GM12878 (cell line): ENCODE results near the gene SLC39A6. TPM values are rescaled to one million over a fixed set of nuclear protein-coding genes. Genes with fewer than 3 reads are reported as not detected.

Experiments used
- ATAC-seq: fragments of 200-7000 bp; cut with Tn5 transposase; 3 replicates; pipeline ENCODE4 v1.9.1; 2020; ENCODE audit warnings: mild to moderate bottlenecking, moderate library complexity
- BruUV-seq: library from RNA; stranded (reverse); fragments of 400-500 nt; replicated peaks from 2 replicates; lab custom pipeline; 2021; lab: Mats Ljungman, UMichigan
- CTCF ChIA-PET: fragments of 300-600 bp; sonication (Branson Sonifier 250); formaldehyde crosslinking; extraction: SDS; loops from one replicate; lab custom pipeline; 2021; ENCODE audit warnings: inconsistent platforms; lab: Yijun Ruan, JAX
- POLR2A ChIA-PET: fragments of 350-600 bp; formaldehyde crosslinking; extraction: SDS; loops from one replicate; lab custom pipeline; 2021; ENCODE audit warnings: inconsistent platforms; lab: Charles Lee
- RAD21 ChIA-PET: fragments of 300-600 bp; sonication (Branson Sonifier 250); formaldehyde crosslinking; loops from one replicate; lab custom pipeline; 2023; ENCODE audit warnings: antibody characterized with exemption; ENCODE audit not compliant: unreplicated experiment; lab: Charles Lee
- SMC1A ChIA-PET: fragments of 300-600 bp; sonication (Branson Sonifier 250); formaldehyde crosslinking; loops from one replicate; lab custom pipeline; 2023; ENCODE audit not compliant: unreplicated experiment, uncharacterized antibody; lab: Charles Lee
- DNase-seq: peaks from one replicate; pipeline ENCODE4 v3.0.0-alpha.2; 2011; ENCODE audit warnings: low read depth, low spot score
- FAIRE-seq: peaks from 3 replicates; lab custom pipeline; 2011; peaks lifted over from hg19 to GRCh38; lab: Jason Lieb, UNC
- H2AFZ ChIP-seq: 2 replicates; pipeline ENCODE4 v1.6.0; 2011; ENCODE audit warnings: low read depth, low read length, control low read depth; ENCODE audit not compliant: control insufficient read depth
- H3K27ac ChIP-seq: 2 replicates; pipeline ENCODE4 v1.5.1; 2011; ENCODE audit warnings: control low read depth; ENCODE audit not compliant: control insufficient read depth, insufficient read depth
- H3K27me3 ChIP-seq, 2 experiments: replicated peaks in 1 of 2; 2 replicates each; pipeline versions ENCODE4 v1.6.0 to v1.6.1; 2011; ENCODE audit warnings: low read length in 1 of 2; ENCODE audit not compliant: control insufficient read depth in 2 of 2, insufficient read depth in 2 of 2
- H3K36me3 ChIP-seq, 2 experiments: 2 replicates each; pipeline ENCODE4 v1.5.1; 2011; ENCODE audit warnings: low read length in 1 of 2; ENCODE audit not compliant: control insufficient read depth in 2 of 2, insufficient read depth in 2 of 2
- H3K4me1 ChIP-seq: 2 replicates; pipeline ENCODE4 v1.6.1; 2011; ENCODE audit warnings: mild to moderate bottlenecking, low read length, moderate library complexity, mixed read lengths; ENCODE audit not compliant: control insufficient read depth, insufficient read depth
- H3K4me2 ChIP-seq: 2 replicates; pipeline ENCODE4 v1.6.0; 2011; ENCODE audit warnings: control low read depth; ENCODE audit not compliant: control insufficient read depth, insufficient read depth
- H3K4me3 ChIP-seq: fragments of 200-600 bp; sonication (generic); 2 replicates; pipeline ENCODE4 v1.5.1; 2016
- H3K79me2 ChIP-seq: 2 replicates; pipeline ENCODE4 v1.6.0; 2011; ENCODE audit warnings: low read length; ENCODE audit not compliant: control insufficient read depth, insufficient read depth
- H3K9ac ChIP-seq: 2 replicates; pipeline ENCODE4 v1.8.0; 2011; ENCODE audit warnings: low read length, control low read depth, mixed read lengths; ENCODE audit not compliant: control insufficient read depth, insufficient read depth
- H3K9me3 ChIP-seq: replicated peaks from 3 replicates; pipeline ENCODE4 v1.5.1; 2011; ENCODE audit warnings: mild to moderate bottlenecking, low read length; ENCODE audit not compliant: control insufficient read depth, insufficient read depth
- H4K20me1 ChIP-seq: 2 replicates; pipeline ENCODE4 v1.6.0; 2011; ENCODE audit not compliant: control insufficient read depth, insufficient read depth
- JUND ChIP-seq: IDR thresholded peaks from 2 replicates; pipeline ENCODE4 v1.6.1; 2012; ENCODE audit warnings: low read depth, mild to moderate bottlenecking, low read length, improper control_type of control experiment, moderate library complexity
- KAT2A ChIP-seq: conservative IDR thresholded peaks from 2 replicates; pipeline ENCODE4 v1.6.1; 2011; ENCODE audit warnings: low read depth, low read length; ENCODE audit not compliant: control insufficient read depth
- LARP7 ChIP-seq: fragments of 450-650 bp; IDR thresholded peaks from 2 replicates; pipeline ENCODE4 v1.6.1; 2017; ENCODE audit warnings: mild to moderate bottlenecking
- NBN ChIP-seq: fragments of 450-650 bp; IDR thresholded peaks from 2 replicates; pipeline ENCODE4 v1.6.1; 2016
- NKRF ChIP-seq: fragments of 450-650 bp; conservative IDR thresholded peaks from 2 replicates; pipeline ENCODE4 v1.6.1; 2017; ENCODE audit warnings: mild to moderate bottlenecking, moderate library complexity
- RUNX3 ChIP-seq: IDR thresholded peaks from 2 replicates; pipeline ENCODE4 v1.6.1; 2012; ENCODE audit warnings: low read length, inconsistent platforms
- TCF7 ChIP-seq: IDR thresholded peaks from 2 replicates; pipeline ENCODE4 v1.6.1; 2014; ENCODE audit warnings: antibody characterized with exemption, borderline replicate concordance
- ZBTB11 ChIP-seq: fragments of 450-650 bp; formaldehyde crosslinking; IDR thresholded peaks from 2 replicates; pipeline ENCODE4 v1.5.0; 2022; ENCODE audit warnings: mild to moderate bottlenecking, missing genetic modification characterization
- in situ Hi-C: fragments of 300-500 bp; cut with MboI; formaldehyde crosslinking; loops from 9 replicates; pipeline ENCODE4 v1.14.3; 2018; ENCODE audit warnings: mixed read lengths
- intact Hi-C: fragments of 100-400 bp; cut with micrococcal nuclease; formaldehyde crosslinking; loops from one replicate; pipeline ENCODE4 v1.14.2; 2022; ENCODE audit not compliant: unreplicated experiment
- polyA plus RNA-seq, 11 experiments: library from polyadenylated mRNA; depleted of rRNA in 4 of 11; unstranded in 6 of 11; stranded (reverse) in 5 of 11; fragments of >200 nt; fragmentation: Nextera tagmentation in 4 of 11; fragmentation: Illumina TruSeq in 1 of 11; extraction: Ambion mirVana in 4 of 11; extraction: Trizol in 1 of 11; gene quantifications; 1 replicate in 1 of 11; 2 replicates in 10 of 11; pipeline versions ENCODE4 v1.2.1 to v1.2.3, GENCODE V29; 2011 to 2016; ENCODE audit warnings: inconsistent platforms in 2 of 11, missing spikeins in 2 of 11, low read depth in 1 of 11
- total RNA-seq, 4 experiments: library from RNA; depleted of rRNA in 3 of 4; stranded (reverse); fragments of >200 nt in 3 of 4; fragmentation: Illumina TruSeq in 1 of 4; extraction: Trizol in 1 of 4; gene quantifications; 2 replicates each; pipeline versions ENCODE4 v1.2.1 to v1.2.3, GENCODE V29; 2013 to 2021

SLC39A6 gene
- total and polyA plus RNA-seq, 10 of the 15 experiments (the other 5 are each of a cell fraction or from before 2014, with no cell fraction given): 12.4 to 65.9 (median 41.3) TPM

- CTCF ChIA-PET: interaction anchor here (1.1 to 9.3 kb wide), 5 partner anchors 24 to 472 kb away, joined by 3 to 178 read pairs (median 3); no protein-coding TSS in a partner anchor
- in situ Hi-C loops: loop anchor here (10.0 kb wide), 1 partner anchor 475 kb away; no protein-coding TSS in a partner anchor
Measured at GRCh38 chr18:36099311-36099710, 29.8 kb downstream of the SLC39A6 start.

More at GRCh38 chr18:36099311-36099710, 29.8 kb downstream of the SLC39A6 start:
- Histone ChIP-seq H3K4me1 (no peaks in the 10 kb centered on the region), H3K27ac (no peak overlapping the region), H4K20me1 (no peaks in the 10 kb centered on the region), H3K36me3 (no peaks in the 10 kb centered on the region), H3K79me2 (no peaks in the 10 kb centered on the region), H3K9me3 (peaks cover 1% of the 10 kb centered on the region; the same call in 2 of the 3 replicates), H3K9ac (no peak overlapping the region), H3K27me3 (no peaks in the 10 kb centered on the region), H2AFZ (no peak overlapping the region), H3K4me3 (no peak overlapping the region), H3K4me2 (no peak overlapping the region)
- POLR2A ChIA-PET: interaction anchor here (0.5 kb wide), 1 partner anchor 48 kb away, joined by 5 read pairs; no protein-coding TSS in a partner anchor
- SMC1A ChIA-PET: interaction anchor here (0.8 to 8.4 kb wide), 2 partner anchors 68 to 184 kb away, joined by 3 to 167 read pairs; no protein-coding TSS in a partner anchor
- ATAC-seq: no peak
- FAIRE-seq: no peak
- DNase-seq: no peak
- intact Hi-C loops: loop anchor here (5.0 to 10.0 kb wide), 4 partner anchors 342 to 658 kb away; no protein-coding TSS in a partner anchor
- TF ChIP-seq TCF7: no peak
- no peak for TF ChIP-seq NKRF
- no peak for TF ChIP-seq RUNX3
- no peak for TF ChIP-seq NBN
- TF ChIP-seq ZBTB11: no peak
- TF ChIP-seq JUND: no peak
- TF ChIP-seq LARP7: no peak
- no peak for TF ChIP-seq KAT2A
- BruUV-seq: no TSS peak
- RAD21 ChIA-PET: interaction anchor here (0.7 to 1.2 kb wide), 3 partner anchors 150 to 391 kb away, joined by 3 to 4 read pairs (median 3); no protein-coding TSS in a partner anchor
